ENCODE measurements around the gene AKR1C2.
"Not testable (repeated sequence)": the region's sequence is repeated elsewhere in the genome, so short reads cannot be mapped to it uniquely, and the experiment has no call there.

The AKR1C2 gene

GRCh38 chr10:4962876-4963814 lies 40.5 kb downstream of the AKR1C2 start, which contains the start of gene AKR1C1:
AKR1C1 (plus strand) TSS chr10:4963415; CDS start chr10:4963445, 30 bp downstream.
- not testable (repeated sequence) for DNase-seq (ENCODE audit: low read depth, low spot score)
- H3K27ac ChIP-seq, result peak within 1 kb of the TSS; percentile 93

GRCh38 chr10:4962308-4962707 lies 41.3 kb downstream of the AKR1C2 start:
- peak overlapping the region; percentile 93 for H3K27ac ChIP-seq
- DNase-seq (ENCODE audit: low read depth, low spot score), result not testable (repeated sequence)

GRCh38 chr10:4961558-4961957 lies 42.1 kb downstream of the AKR1C2 start:
- DNase-seq (ENCODE audit: low read depth, low spot score), result not testable (repeated sequence)

DNA sequence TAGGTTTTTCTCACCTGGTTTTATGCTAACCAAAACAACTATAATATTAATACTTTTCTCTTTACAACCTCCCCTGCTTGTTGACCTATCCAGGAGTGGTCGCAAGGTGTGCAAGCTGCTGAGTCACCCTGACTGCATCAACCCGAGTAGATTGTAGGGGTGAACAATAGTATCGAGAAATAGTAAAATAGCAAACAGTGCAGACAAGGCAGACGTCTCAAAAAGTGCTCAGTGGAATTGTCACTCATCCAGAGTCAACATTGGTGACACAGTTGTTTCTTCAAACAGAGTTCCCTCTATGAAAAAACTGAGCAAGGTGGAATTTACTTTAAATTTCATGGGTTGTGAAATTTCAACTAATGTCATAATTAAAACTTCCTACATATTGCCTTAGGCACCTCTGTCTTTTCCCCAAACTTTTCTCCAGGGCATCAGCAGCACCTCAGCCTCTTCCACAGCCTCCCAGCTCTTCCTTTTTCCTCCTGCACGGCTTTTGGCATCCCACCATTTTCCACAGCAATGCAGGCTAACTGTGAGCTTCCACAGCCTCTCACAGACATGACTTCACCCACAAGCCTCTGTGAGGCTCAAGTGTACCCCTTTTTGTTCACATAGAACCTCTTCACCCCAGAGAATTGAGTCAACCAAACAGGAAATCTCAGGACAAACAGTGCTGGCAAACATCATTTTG lies 46.6 kb downstream of the AKR1C2 start:
- H3K27ac ChIP-seq, result not testable (repeated sequence)
- DNase-seq (ENCODE audit: low read depth, low spot score), result peak; percentile 16

More at GRCh38 chr10:4961558-4961957, 42.1 kb downstream of the AKR1C2 start:
- peak overlapping the region; percentile 93 for H3K27ac ChIP-seq

DNA sequence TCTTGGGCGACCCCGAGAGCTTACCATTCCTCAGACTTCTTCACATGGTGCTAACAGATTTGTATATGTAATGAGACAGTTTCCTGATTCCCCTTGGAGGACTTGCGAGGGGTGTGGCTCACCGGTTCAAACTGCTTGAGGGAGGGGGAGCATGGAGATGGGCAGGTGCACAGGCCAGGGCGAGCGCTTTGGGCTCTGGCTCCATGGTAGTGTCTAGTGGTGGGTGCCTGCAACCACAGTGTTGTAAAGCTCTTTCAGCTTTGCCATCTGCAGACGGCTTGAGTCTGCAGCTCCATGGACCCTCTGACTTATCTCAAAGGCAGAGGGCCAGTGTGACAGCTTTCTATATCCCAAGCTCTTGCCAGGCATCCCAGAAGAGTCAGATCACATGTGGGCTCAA lies 47.6 kb downstream of the AKR1C2 start:
- H3K27ac ChIP-seq; DNase-seq (ENCODE audit: low read depth, low spot score): not testable (repeated sequence)

GRCh38 chr10:4953405-4953804 lies 50.3 kb downstream of the AKR1C2 start:
- no peak overlapping the region for H3K27ac ChIP-seq
- no peak for DNase-seq (ENCODE audit: low read depth, low spot score)

DNA sequence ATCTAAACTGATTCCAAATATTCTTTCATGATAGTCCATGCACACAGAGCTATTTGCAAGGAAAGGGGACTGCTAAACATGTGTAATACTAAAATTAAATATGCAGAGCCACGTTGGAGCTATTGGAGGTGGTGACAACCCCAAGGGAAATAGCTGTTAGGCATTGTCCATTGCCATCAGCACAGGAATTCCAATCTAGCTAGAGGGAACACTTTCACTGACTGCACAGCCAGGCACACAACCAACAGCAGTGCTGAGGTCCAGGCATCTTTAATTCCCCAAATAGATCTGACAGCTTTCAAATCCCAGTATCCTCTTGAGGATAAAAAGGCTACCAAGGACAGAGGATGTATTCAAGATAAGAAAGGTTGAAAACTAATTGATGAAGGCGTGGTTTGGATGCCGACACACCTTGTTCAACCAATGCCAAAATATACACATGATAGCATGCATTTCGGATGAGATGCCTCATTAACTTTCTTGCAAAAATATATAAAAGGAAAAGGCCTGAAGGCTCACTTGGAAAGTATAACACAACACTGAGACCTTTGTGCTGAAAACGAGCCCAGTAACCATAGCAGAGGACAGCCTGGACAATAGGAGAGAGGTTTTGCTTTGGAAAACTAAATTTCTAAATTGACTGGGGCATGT lies 52.0 kb downstream of the AKR1C2 start:
- H3K27ac ChIP-seq; DNase-seq (ENCODE audit: low read depth, low spot score): not testable (repeated sequence)

DNA sequence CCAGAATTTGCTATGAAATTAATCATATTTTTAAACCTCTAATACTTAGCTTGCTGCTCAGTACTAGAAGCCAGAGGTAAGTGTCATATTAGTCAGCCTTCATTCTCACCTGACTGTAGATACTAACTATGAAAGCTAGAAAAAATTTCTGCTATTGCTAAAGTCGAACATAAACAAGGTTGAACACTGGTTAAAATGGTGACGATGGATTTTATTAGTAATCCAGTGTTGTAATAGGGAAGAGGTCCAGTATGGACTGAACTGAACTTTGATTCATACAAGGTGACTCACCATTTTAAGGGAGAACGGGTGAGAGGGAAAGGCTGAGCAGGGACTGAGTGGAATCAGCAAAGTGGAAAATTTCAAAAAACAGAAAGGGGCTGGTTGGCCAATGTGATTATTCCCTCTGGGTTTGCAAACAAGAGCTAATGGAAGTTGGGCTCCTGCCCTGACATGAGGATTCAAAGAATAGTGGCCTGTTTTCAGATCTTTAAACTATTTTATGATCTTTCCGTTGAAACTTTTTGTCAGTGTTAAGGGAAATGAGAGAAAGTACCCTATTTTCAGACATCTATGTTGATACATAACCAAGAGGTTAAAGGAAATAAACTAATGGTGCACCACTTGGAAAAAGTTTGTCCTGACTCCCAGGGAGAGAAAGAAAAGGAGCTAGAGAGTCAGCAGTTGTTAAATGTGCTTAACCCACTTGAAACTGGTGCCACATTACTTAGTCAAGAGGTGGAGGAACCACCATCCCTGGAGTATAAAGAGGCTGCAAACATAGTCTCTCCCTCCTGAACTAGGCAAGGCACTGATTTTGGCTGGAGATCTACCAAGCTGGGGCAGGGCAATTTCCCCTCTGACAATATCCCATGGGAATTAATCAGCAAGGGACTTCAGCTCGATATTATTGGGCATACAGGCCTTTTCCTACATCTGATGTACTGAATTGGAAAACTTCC lies 55.7 kb downstream of the AKR1C2 start:
- H3K27ac ChIP-seq, result peak overlapping the region; percentile 51
- peak; percentile 91 for DNase-seq (ENCODE audit: low read depth, low spot score)

GRCh38 chr10:4947039-4947634 lies 56.5 kb downstream of the AKR1C2 start:
- DNase-seq (ENCODE audit: low read depth, low spot score), result no peak
- H3K27ac ChIP-seq, result peak overlapping the region; percentile 51

GRCh38 chr10:4945766-4946717 lies 57.6 kb downstream of the AKR1C2 start:
- no peak overlapping the region for H3K27ac ChIP-seq
- DNase-seq (ENCODE audit: low read depth, low spot score), result no peak

GRCh38 chr10:4944841-4945240 lies 58.8 kb downstream of the AKR1C2 start:
- DNase-seq (ENCODE audit: low read depth, low spot score), result no peak
- no peak overlapping the region for H3K27ac ChIP-seq

DNA sequence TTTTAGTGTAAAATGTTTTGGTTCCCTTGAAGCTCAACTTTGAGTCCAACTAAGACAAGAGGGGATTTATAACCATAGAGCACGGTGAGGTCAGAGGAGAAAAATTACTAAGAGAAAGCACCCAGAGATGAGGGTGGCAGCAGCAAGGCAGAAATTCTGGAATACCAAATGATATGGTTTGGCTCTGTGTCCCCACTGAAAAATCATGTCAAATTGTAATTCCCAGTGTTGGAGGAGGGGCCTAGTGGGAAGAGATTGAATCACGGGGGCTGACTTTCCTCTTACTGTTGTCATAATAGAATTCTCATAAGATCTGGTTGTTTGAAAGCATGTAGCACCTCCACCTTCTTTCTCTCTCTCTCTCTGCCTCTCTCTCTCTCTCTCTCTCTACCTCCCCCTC lies 59.8 kb downstream of the AKR1C2 start:
- no peak for DNase-seq (ENCODE audit: low read depth, low spot score)
- H3K27ac ChIP-seq, result no peak overlapping the region

- H3K27ac ChIP-seq; DNase-seq (ENCODE audit: low read depth, low spot score): not testable (repeated sequence)
Measured at GRCh38 chr10:4943416-4943815, 60.2 kb downstream of the AKR1C2 start.

DNA sequence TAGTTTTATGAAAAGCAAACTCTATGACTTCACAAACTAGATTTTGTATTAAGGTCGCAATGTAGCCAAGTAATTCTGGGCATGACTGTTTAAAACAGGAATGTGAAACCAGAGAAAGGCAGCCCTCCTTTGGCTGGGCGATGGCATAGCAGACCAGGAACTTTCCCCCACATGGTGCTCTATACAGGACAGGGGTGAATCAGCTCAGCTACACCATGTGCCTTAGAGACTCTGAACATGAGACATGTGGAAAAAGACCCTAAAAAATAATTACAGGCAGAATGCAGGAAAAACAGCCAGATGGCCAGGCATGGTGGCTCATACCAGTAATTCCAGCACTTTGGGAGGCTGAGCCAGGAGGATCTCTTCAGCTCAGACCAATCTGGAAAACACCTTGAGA lies 60.7 kb downstream of the AKR1C2 start:
- H3K27ac ChIP-seq, result peak overlapping the region; percentile 51
- DNase-seq (ENCODE audit: low read depth, low spot score), result not testable (repeated sequence)

DNA sequence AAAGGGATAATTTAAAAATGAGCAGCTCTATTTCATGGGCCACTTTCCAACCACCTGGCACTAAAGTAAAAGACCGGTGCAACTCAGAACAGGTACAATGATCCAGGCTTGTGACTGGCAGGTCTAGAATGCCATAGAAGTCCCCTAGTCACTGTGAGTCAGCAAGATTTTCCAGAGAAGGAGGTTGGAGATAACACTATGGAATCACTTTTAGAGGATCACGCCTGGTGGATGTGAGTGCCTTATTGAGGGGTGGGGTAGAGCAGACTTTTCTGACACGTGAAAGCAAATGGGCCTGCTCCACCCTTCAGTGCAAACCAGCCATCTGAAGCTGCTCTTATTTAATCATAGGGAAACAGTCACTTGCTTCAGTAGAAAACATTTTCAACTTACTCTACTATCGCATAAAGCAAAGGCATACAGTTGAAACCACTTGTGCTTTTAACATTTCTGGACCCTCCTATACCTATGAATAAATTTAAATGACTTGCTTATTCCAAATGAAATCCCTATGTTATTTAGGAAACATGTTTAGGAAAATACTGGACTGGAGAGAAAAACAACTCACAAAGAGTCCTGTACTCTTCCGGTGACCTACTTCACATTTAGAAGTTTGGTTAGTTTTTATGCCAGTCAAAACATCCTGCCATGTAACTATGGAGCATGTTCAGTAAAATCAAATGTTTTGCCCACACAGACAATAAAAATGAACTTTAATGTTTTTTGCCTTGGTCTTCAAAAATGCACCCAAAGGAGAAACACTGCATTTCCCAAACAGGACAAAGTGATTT lies 61.9 kb downstream of the AKR1C2 start:
- H3K27ac ChIP-seq, result peak overlapping the region; percentile 51
- no peak for DNase-seq (ENCODE audit: low read depth, low spot score)

DNA sequence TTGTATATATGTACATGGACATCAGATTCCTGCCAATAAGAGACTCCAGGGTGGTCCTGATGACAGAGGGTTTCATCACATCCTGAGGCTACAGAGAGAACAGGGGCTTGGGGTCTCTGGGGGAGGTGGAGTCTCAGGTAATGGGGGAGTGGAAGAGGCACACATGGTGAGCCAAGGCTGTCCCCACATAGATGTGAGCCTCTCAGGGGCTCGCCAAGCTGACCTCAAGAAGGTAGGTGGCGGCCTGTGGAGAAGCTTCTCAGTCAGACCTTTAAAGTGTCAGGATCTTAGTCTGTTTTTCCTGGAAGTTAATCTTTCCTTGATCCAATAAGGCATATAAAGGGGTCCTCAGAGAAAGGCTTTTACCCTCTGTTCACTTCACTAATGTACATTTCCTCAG lies 62.7 kb downstream of the AKR1C2 start:
- H3K27ac ChIP-seq, result peak overlapping the region; percentile 51
- DNase-seq (ENCODE audit: low read depth, low spot score), result not testable (repeated sequence)

DNA sequence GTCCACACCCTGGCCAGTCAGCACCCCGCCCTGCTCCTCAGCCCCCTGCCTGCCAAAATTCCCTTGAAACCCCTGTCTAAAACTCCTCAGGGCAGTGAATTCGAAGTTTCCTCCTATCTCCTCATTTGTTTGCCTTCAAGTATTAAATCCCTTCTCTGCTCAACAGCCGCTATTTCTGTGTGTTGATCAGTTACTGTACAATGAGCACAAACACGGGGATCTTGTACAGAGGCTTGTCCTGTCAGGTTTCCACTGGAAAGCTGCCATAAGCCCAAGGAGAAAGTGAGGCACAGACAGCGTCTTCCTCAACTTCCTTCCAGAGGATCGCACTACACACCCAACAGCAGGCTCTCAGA lies 63.6 kb downstream of the AKR1C2 start:
- not testable (repeated sequence) for DNase-seq (ENCODE audit: low read depth, low spot score)
- H3K27ac ChIP-seq, result peak overlapping the region; percentile 36

All from epithelial cell of prostate (primary cell).